ENCODE results near the gene CCNL1.

- TF ChIP-seq, protein P1, sequence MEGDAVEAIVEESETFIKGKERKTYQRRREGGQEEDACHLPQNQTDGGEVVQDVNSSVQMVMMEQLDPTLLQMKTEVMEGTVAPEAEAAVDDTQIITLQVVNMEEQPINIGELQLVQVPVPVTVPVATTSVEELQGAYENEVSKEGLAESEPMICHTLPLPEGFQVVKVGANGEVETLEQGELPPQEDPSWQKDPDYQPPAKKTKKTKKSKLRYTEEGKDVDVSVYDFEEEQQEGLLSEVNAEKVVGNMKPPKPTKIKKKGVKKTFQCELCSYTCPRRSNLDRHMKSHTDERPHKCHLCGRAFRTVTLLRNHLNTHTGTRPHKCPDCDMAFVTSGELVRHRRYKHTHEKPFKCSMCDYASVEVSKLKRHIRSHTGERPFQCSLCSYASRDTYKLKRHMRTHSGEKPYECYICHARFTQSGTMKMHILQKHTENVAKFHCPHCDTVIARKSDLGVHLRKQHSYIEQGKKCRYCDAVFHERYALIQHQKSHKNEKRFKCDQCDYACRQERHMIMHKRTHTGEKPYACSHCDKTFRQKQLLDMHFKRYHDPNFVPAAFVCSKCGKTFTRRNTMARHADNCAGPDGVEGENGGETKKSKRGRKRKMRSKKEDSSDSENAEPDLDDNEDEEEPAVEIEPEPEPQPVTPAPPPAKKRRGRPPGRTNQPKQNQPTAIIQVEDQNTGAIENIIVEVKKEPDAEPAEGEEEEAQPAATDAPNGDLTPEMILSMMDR (IDR thresholded peaks at IDR 0.05; ENCODE audit: poor library complexity), result no peak
- TF ChIP-seq EZH2 (IDR thresholded peaks at IDR 0.05; ENCODE audit: borderline replicate concordance), result no peak
- TF ChIP-seq EZH2phosphoT487 (IDR thresholded peaks at IDR 0.05; ENCODE audit: low read depth, severe bottlenecking, unreplicated experiment), result no peak
These were observed 748 bp downstream of the CCNL1 start for GRCh38 chr3:157159037-157159761.

All from hepatocyte (in vitro differentiated cells).